Tibial artery (tissue), 4 donors: ENCODE results near the gene GAMT.
A peak's percentile ranks its signal among the peaks of the same experiment; 100 is the strongest.

ENCODE experiments used
- DNase-seq, 2 donors: peaks; one replicate each; pipeline ENCODE4 v3.0.0-alpha.2; 2019
- H3K27ac ChIP-seq, 2 donors: fragments of 200-600 bp; sonication (generic) in 1 of 2; 1 replicate in 1 of 2; 2 replicates in 1 of 2; pipeline ENCODE4 v1.5.1; 2018 to 2019; ENCODE audit warnings: mild to moderate bottlenecking in 1 of 2
- H3K27me3 ChIP-seq, 2 donors: fragments of 200-600 bp; sonication (generic) in 1 of 2; one replicate each; pipeline versions ENCODE4 v1.5.1 to v1.6.0; 2016 to 2019
- H3K36me3 ChIP-seq, 3 donors: fragments of 200-600 bp; sonication (generic) in 2 of 3; one replicate each; pipeline ENCODE4 v1.5.1; 2016 to 2019; ENCODE audit warnings: mild to moderate bottlenecking in 2 of 3
- H3K4me1 ChIP-seq, 4 donors: fragments of 200-600 bp; sonication (generic) in 2 of 4; 1 replicate in 3 of 4; 2 replicates in 1 of 4; pipeline ENCODE4 v1.5.1; 2016 to 2019
- H3K4me3 ChIP-seq, 2 donors: fragments of 200-600 bp; sonication (generic) in 1 of 2; 1 replicate in 1 of 2; 2 replicates in 1 of 2; pipeline ENCODE4 v1.5.1; 2018 to 2019; ENCODE audit warnings: mild to moderate bottlenecking in 2 of 2
- H3K9me3 ChIP-seq, 3 donors: fragments of 200-600 bp; sonication (generic) in 1 of 3; one replicate each; pipeline ENCODE4 v1.5.1; 2016 to 2019
- CTCF ChIP-seq, 2 experiments: fragments of 200-600 bp in 1 of 2; fragments of 450-650 bp in 1 of 2; IDR thresholded peaks; one replicate each; pipeline ENCODE4 v1.5.1; 2017 to 2019; ENCODE audit warnings: antibody characterized with exemption in 2 of 2, mild to moderate bottlenecking in 1 of 2, moderate library complexity in 1 of 2
- intact Hi-C: fragments of 100-400 bp; cut with DNase I; formaldehyde crosslinking; loops from one replicate; pipeline ENCODE4 v1.15.0; 2023; ENCODE audit warnings: low total_unique reads

The GAMT gene

GRCh38 chr19:1438933-1439354 is 37.6 kb upstream of the GAMT start:
- peaks cover 0 to 25% (median 21%) of the 10 kb centered on the region in 4 donors for H3K4me1 ChIP-seq
- intact Hi-C loops, result no loop called here
- peaks cover 44 to 63% (median 52%) of the 10 kb centered on the region in 3 donors for H3K36me3 ChIP-seq

GRCh38 chr19:1438035-1438932 is 36.9 kb upstream of the GAMT start, which contains the start of gene RPS15:
RPS15 (plus strand) TSS chr19:1438396; CDS start chr19:1438426, 30 bp downstream.
- Histone ChIP-seq H3K27me3 (no peaks in the 10 kb centered on the region), H3K9me3 (no peaks in the 10 kb centered on the region), H3K36me3 (peaks cover 51 to 64% (median 58%) of the 10 kb centered on the region in 3 donors), H3K27ac (peak within 1 kb of the TSS; percentile 79 to 82), H3K4me3 (peak within 1 kb of the TSS; percentile 72 to 91), H3K4me1 (peaks cover 0 to 25% (median 21%) of the 10 kb centered on the region in 4 donors)
- DNase-seq, result peak; percentile 87 to 96
- intact Hi-C loops, result no loop called here
- TF ChIP-seq CTCF (IDR thresholded peaks at IDR 0.05), result peak; percentile 93 to 94

More at GRCh38 chr19:1438933-1439354, 37.6 kb upstream of the GAMT start:
- Histone ChIP-seq H3K9me3 (no peaks in the 10 kb centered on the region), H3K27ac (peak overlapping the region; percentile 79 to 82), H3K4me3 (peak overlapping the region; percentile 72 to 91), H3K27me3 (no peaks in the 10 kb centered on the region)
- no peak for DNase-seq
- no peak for TF ChIP-seq CTCF (IDR thresholded peaks at IDR 0.05)

GRCh38 chr19:1437609-1438008 is 36.3 kb upstream of the GAMT start:
- Histone ChIP-seq H3K27ac (peak overlapping the region in 1 of 2 donors; percentile 82), H3K4me1 (peaks cover 0 to 25% (median 21%) of the 10 kb centered on the region in 4 donors), H3K9me3 (no peaks in the 10 kb centered on the region), H3K36me3 (peaks cover 53 to 66% (median 61%) of the 10 kb centered on the region in 3 donors), H3K27me3 (no peaks in the 10 kb centered on the region), H3K4me3 (peak overlapping the region; percentile 72 to 91)
- intact Hi-C loops, result no loop called here
- TF ChIP-seq CTCF (IDR thresholded peaks at IDR 0.05), result no peak
- DNase-seq, result no peak

GRCh38 chr19:1435378-1435989 is 34.1 kb upstream of the GAMT start:
- H3K27ac ChIP-seq, result no peak overlapping the region
- peaks cover 0 to 21% (median 18%) of the 10 kb centered on the region in 4 donors for H3K4me1 ChIP-seq
- no peaks in the 10 kb centered on the region for H3K27me3 ChIP-seq
- no peak overlapping the region for H3K4me3 ChIP-seq
- no peaks in the 10 kb centered on the region for H3K9me3 ChIP-seq
- DNase-seq, result no peak
- no peak for TF ChIP-seq CTCF (IDR thresholded peaks at IDR 0.05)
- intact Hi-C loops, result no loop called here
- peaks cover 54 to 66% (median 60%) of the 10 kb centered on the region in 3 donors for H3K36me3 ChIP-seq

GRCh38 chr19:1434577-1435060 is 33.3 kb upstream of the GAMT start:
- no peak for DNase-seq
- Histone ChIP-seq H3K9me3 (no peaks in the 10 kb centered on the region), H3K27me3 (no peaks in the 10 kb centered on the region), H3K36me3 (peaks cover 54 to 66% (median 59%) of the 10 kb centered on the region in 3 donors), H3K4me1 (peaks cover 0 to 12% (median 9%) of the 10 kb centered on the region in 4 donors), H3K27ac (no peak overlapping the region), H3K4me3 (no peak overlapping the region)
- TF ChIP-seq CTCF (IDR thresholded peaks at IDR 0.05), result no peak
- intact Hi-C loops, result no loop called here
